ENCODE data around the gene DYRK2.

GRCh38 chr12:67695974-67696373 lies 47.4 kb downstream of the DYRK2 start:
- no peak for TF ChIP-seq POLR2A (IDR thresholded peaks at IDR 0.05; ENCODE audit: extremely low read depth, insufficient read length)
- TF ChIP-seq CTCF (IDR thresholded peaks at IDR 0.05; ENCODE audit: low read depth, low read length), result no peak
- no peak for TF ChIP-seq MYC (IDR thresholded peaks at IDR 0.05; ENCODE audit: low read depth, low read length)
